22Rv1 (cell line): ENCODE results near the gene KCNQ1.

Experiments used
- ZFX ChIP-seq: fragments of 450-650 bp; IDR thresholded peaks from 2 replicates; pipeline ENCODE4 v1.6.1; 2017; ENCODE audit warnings: antibody characterized with exemption, borderline replicate concordance
- TF ChIP-seq, protein P1 (sequence below): fragments of 450-650 bp; IDR thresholded peaks from 2 replicates; pipeline ENCODE4 v1.5.1; 2017; ENCODE audit warnings: mild to moderate bottlenecking

DNA sequence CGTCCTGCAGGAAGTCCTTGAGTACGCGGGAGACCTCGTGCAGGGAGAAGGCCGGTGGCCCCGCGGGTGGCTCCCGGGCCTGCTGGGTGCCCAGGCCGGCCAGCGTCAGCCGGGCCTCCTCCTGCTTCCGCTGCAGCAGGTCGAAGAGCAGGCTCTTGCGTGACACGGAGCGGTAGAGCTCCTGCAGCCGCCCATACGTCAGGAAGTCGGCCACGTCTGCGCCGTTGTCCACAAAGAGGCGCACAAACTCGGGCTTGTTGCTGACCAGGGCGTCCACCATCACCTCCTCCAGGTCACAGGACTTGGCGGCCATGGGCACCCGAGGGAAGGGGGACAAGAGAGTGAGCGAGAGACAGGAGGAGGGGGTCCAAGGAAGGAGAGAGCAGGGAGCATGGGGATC, 29.6 kb upstream of the KCNQ1 start:
- TF ChIP-seq, protein P1, sequence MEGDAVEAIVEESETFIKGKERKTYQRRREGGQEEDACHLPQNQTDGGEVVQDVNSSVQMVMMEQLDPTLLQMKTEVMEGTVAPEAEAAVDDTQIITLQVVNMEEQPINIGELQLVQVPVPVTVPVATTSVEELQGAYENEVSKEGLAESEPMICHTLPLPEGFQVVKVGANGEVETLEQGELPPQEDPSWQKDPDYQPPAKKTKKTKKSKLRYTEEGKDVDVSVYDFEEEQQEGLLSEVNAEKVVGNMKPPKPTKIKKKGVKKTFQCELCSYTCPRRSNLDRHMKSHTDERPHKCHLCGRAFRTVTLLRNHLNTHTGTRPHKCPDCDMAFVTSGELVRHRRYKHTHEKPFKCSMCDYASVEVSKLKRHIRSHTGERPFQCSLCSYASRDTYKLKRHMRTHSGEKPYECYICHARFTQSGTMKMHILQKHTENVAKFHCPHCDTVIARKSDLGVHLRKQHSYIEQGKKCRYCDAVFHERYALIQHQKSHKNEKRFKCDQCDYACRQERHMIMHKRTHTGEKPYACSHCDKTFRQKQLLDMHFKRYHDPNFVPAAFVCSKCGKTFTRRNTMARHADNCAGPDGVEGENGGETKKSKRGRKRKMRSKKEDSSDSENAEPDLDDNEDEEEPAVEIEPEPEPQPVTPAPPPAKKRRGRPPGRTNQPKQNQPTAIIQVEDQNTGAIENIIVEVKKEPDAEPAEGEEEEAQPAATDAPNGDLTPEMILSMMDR: no peak
- TF ChIP-seq ZFX: no peak
